Aorta (tissue), 5 donors: Measurements from ENCODE around the gene MYO1C. TPM values are rescaled to one million over a fixed set of nuclear protein-coding genes. Genes with fewer than 3 reads are reported as not detected.

ENCODE experiments used
- ATAC-seq: fragments of 200-7000 bp; cut with Tn5 transposase; one replicate; pipeline ENCODE4 v1.9.1; 2022; ENCODE audit warnings: moderate library complexity; ENCODE audit not compliant: low FRiP score
- DNase-seq, 2 donors: peaks; one replicate each; pipeline ENCODE4 v3.0.0-alpha.2; 2020
- H3K27ac ChIP-seq, 2 donors: one replicate each; pipeline ENCODE4 v1.5.1; 2013; ENCODE audit warnings: low read length in 2 of 2, mild to moderate bottlenecking in 2 of 2, moderate library complexity in 2 of 2, control low read depth in 1 of 2, inconsistent platforms in 1 of 2, low read depth in 1 of 2
- H3K27me3 ChIP-seq, 2 donors: one replicate each; pipeline ENCODE4 v1.6.1; 2013; ENCODE audit warnings: control low read depth in 1 of 2, low read length in 1 of 2, mild to moderate bottlenecking in 1 of 2, moderate library complexity in 1 of 2; ENCODE audit not compliant: insufficient read depth in 2 of 2, control insufficient read depth in 1 of 2
- H3K36me3 ChIP-seq, 2 donors: one replicate each; pipeline ENCODE4 v1.6.1; 2013; ENCODE audit warnings: control low read depth in 1 of 2, low read length in 1 of 2, mild to moderate bottlenecking in 1 of 2; ENCODE audit not compliant: insufficient read depth in 2 of 2, control insufficient read depth in 1 of 2
- H3K4me1 ChIP-seq, 2 donors: one replicate each; pipeline ENCODE4 v1.6.1; 2013; ENCODE audit warnings: low read length in 2 of 2, control low read depth in 1 of 2, mild to moderate bottlenecking in 1 of 2, moderate library complexity in 1 of 2; ENCODE audit not compliant: insufficient read depth in 2 of 2, control insufficient read depth in 1 of 2
- H3K4me3 ChIP-seq, 2 donors: one replicate each; pipeline ENCODE4 v1.5.1; 2013; ENCODE audit warnings: low read length in 2 of 2, control low read depth in 1 of 2, mild to moderate bottlenecking in 1 of 2
- H3K9me3 ChIP-seq: one replicate; pipeline ENCODE4 v1.6.1; 2013; ENCODE audit warnings: mild to moderate bottlenecking, low read length; ENCODE audit not compliant: control insufficient read depth
- WGBS, 2 donors: extraction: QIAGEN DNeasy Blood & Tissue Kit; methylation state at CpG; one replicate each; pipeline ENCODE4 v1.1.7; 2013; 5-methylcytosine and 5-hydroxymethylcytosine counted together
- intact Hi-C, 2 donors: fragments of 100-400 bp; cut with DNase I; formaldehyde crosslinking; loops; one replicate each; pipeline versions ENCODE4 v1.14.2 to v1.15.0; 2022
- polyA plus RNA-seq, 2 donors: library from polyadenylated mRNA; stranded (reverse); fragments of 200-250 nt; gene quantifications; one replicate each; pipeline ENCODE4 v1.2.3, GENCODE V29; 2013
- total RNA-seq, 2 donors: library from RNA; stranded (reverse); fragmentation: NEBNext Ultra II Directional; extraction: Animal tissue kit (Norgen Biotek cat#: 25700); gene quantifications; one replicate each; pipeline ENCODE4 v1.2.1, GENCODE V29; 2021
- donor health status: healthy with polysubstance abuse.
- donor health status: Bipolar disorder and iron deficiency.
- donor health status: DM: no; HTN: no; CAD: no.
- donor health status: DM: no; HTN: no; CAD: no.
- donor health status: DM: yes; HTN: yes; CAD: no.

MYO1C gene
- total and polyA plus RNA-seq, 4 donors = 62.6 to 354 (median 202) TPM

DNA sequence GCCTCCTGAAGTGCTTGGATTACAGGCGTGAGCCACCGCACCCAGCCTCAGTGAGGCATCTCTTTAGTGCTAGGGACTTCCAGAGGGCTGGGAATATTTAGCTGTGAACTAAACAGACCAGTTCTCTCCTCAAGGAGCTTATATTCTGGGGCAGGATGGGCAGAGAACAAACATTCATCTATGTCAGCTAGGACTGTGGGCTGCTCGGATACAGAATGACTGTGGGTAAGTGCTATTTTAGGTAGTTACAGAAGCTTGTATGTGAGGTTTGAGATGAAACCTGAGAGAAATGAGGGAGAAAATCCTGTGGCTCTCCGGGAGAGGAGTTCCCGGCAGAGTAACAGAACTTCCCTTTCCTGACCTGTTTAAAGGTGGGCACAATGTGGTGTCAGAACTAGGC lies 30.1 kb upstream of the MYO1C start:
- peaks cover 5 to 6% of the 10 kb centered on the region in 2 donors for H3K36me3 ChIP-seq
- intact Hi-C loops = no loop called here
- ATAC-seq = no peak

DNA sequence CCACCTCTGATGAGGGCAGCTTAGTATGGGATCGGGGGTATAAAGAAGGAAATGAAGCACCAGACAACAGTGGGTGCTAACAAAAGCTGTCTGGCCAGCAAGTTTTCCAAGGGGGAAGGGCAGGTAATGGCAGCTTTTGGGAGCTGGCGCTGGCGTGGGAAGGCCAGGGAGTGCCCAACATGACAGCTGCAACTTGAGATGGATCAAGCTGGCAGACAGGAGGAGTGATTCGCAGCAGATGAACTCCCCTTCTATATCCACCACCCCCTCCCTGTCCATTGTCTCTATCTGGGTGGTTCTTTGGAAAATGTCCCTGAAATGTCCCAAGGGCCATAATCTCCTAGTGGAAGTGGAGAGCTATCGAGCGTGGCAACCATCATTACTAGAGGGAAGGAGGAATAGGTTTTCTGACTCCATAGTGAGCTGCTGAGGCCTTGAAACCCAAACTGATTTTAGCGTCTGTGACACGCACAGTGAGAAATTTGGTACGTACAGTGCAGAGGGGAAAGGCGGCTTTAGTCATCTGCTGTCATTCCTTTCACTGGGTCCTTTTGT lies 28.7 kb upstream of the MYO1C start:
- H3K36me3 ChIP-seq = peaks cover 5 to 6% of the 10 kb centered on the region in 2 donors
- ATAC-seq (no peak), DNase-seq (no peak)
- H3K27me3 ChIP-seq = no peaks in the 10 kb centered on the region
- no peak overlapping the region for H3K4me3 ChIP-seq
- no peaks in the 10 kb centered on the region for H3K4me1 ChIP-seq
- 82 to 87% methylated on average over 10 of the region's 10 CpGs for WGBS, 2 donors
- intact Hi-C loops = no loop called here
- H3K27ac ChIP-seq = no peak overlapping the region
- H3K9me3 ChIP-seq = no peaks in the 10 kb centered on the region

More for the DNA sequence above, 30.1 kb upstream of the MYO1C start:
- Histone ChIP-seq H3K4me1 (no peaks in the 10 kb centered on the region), H3K4me3 (no peak overlapping the region), H3K9me3 (no peaks in the 10 kb centered on the region), H3K27ac (no peak overlapping the region), H3K27me3 (no peaks in the 10 kb centered on the region)
- no peak for DNase-seq
- 91 to 93% methylated on average over 5 of the region's 5 CpGs for WGBS, 2 donors

DNA sequence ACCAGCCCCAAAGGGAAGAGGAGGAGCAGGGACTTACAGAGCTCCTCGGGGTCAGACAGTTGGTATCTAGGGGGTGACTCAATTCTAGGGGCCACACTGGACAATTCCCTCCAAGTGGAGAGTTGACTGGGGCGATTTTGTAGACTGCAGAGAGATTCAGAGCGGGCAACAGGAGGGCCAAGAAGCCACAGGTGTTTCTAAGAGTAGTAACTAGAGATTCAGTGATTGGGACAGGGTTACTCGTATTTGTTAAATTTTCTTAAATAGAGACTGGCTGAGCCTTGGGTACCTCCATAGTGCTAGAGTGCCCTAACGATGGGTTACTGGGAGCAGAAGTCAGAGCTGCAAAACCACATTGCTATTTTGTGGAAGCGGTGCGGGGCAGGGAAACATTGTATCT lies 27.2 kb upstream of the MYO1C start:
- Histone ChIP-seq H3K36me3 (peaks cover 0 to 3% of the 10 kb centered on the region in 2 donors), H3K9me3 (no peaks in the 10 kb centered on the region), H3K4me1 (no peaks in the 10 kb centered on the region), H3K27me3 (no peaks in the 10 kb centered on the region), H3K4me3 (no peak overlapping the region), H3K27ac (no peak overlapping the region)
- intact Hi-C loops = loop anchor here (5.0 to 10.0 kb wide), 5 partner anchors 125 to 262 kb away; no protein-coding TSS in a partner anchor
- 86 to 88% methylated on average over 7 of the region's 7 CpGs for WGBS, 2 donors
- no peak for DNase-seq
- no peak for ATAC-seq

DNA sequence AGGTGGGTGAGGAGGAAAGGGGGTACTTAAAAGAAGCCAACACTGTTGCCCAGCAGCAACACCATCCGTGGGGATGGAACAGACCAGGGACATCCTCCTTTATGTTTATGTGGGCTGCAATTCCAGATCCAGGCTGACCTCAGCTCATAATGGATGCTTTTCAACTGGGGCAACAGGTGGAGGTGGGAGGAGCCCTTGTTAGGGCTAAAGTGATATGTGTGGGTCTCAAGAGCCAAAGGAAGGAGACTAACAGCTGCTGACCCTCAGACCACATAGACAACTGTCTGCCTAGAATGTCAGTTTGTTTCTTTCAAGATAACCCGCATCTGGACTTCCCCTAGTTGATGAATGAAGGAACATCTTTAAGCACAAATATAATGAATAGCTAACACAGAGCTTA lies 25.9 kb upstream of the MYO1C start:
- intact Hi-C loops = loop anchor here (5.0 to 10.0 kb wide), 5 partner anchors 124 to 261 kb away; no protein-coding TSS in a partner anchor
- Histone ChIP-seq H3K36me3 (peaks cover 0 to 5% of the 10 kb centered on the region in 2 donors), H3K27ac (no peak overlapping the region), H3K4me3 (no peak overlapping the region), H3K4me1 (no peaks in the 10 kb centered on the region), H3K9me3 (no peaks in the 10 kb centered on the region), H3K27me3 (no peaks in the 10 kb centered on the region)
- DNase-seq (no peak), ATAC-seq (no peak)
- WGBS, 2 donors = 67 to 77% methylated on average over 2 of the region's 2 CpGs

DNA sequence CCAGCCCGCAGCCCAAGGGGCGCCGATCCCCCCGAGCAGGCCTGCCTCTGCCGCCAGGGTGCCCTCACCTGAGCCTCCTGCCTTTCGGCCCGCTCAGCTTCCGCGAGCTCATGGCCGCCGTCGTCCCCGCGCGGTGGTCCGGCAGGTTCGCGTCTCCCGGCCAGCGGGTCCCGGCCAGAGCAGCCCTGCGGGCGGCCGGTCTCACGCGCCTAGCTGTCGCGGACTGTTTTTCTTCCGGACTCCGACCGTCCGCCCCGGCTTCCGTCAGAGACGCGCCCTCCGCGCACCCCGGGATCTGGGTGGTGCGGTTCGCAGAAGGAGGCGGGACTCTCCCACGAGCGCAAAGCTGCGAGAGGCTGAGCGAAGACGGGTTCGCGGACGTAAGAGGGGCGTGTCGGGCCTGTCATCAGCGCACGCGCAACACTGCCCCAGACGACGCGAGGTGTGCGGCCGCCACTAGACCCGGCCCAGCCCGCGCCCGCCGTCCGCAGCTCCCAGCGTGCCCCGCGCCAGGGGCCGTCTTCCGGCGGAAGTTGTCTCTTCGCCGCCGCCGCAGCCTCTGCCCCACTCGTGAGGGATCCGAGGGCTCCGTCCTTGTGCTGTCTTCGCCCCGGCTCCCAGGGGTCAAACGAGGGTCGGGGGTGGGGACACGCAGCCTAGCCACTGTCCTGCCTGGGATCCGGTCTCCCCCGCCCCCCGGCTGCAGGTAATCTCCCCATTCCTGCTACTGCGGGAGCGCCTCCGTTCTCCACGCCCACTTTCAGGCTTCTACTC lies 24.1 kb upstream of the MYO1C start, which contains the start of gene INPP5K:
Gene INPP5K (minus strand): TSS at position 225 of the 774 bp plus-strand sequence. CDS start 113 bp downstream, at position 112.
- Histone ChIP-seq H3K36me3 (peaks cover 0 to 4% of the 10 kb centered on the region in 2 donors), H3K4me3 (peak within 1 kb of the TSS; percentile 60 to 81), H3K9me3 (no peaks in the 10 kb centered on the region), H3K4me1 (no peaks in the 10 kb centered on the region), H3K27me3 (no peaks in the 10 kb centered on the region), H3K27ac (peak within 1 kb of the TSS in 1 of 2 donors; percentile 90)
- DNase-seq = peak; percentile 99
- intact Hi-C loops = loop anchor here (2.0 to 10.0 kb wide), 6 partner anchors 62 to 259 kb away; no protein-coding TSS in a partner anchor
- peak; percentile 97 for ATAC-seq
- 0% methylated on average over 74 to 91 of the region's 91 CpGs for WGBS, 2 donors

DNA sequence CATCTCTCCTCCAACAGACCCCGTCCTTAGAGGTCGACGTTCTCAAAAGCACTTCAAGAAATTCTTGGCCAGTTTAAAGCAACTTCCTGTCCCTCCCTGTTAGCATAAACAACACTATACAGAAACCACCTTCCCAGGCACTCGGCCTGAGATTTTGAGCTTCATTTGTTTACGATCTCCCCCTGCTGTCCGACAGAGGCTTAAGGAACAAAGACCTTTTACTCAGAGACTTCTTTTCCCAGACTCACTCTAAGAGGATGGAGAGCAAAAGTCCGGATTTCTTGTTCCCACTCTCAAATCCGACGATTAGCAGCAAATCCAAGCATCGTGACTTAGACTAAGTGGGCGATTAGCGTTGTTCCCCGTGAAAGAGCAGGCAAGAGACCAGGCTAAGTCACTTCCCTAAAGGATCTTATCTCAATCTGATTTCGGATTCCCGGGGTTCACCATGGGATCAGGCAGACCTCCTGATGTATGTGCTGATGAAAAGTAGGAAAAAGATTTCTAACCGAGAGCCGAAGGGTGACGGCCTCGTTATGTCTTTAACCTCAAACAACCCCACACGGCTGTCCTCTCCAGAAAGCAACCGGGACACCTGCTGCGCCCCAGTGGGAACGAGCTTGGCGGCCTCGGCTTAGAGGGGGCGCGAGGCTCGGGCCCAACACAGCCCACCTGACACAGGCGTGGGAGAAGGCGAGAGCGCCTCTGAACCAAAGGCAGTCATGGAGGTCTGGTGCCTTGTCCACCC lies 23.3 kb upstream of the MYO1C start:
- peak; percentile 63 for ATAC-seq
- peaks cover 0 to 3% of the 10 kb centered on the region in 2 donors for H3K36me3 ChIP-seq

DNA sequence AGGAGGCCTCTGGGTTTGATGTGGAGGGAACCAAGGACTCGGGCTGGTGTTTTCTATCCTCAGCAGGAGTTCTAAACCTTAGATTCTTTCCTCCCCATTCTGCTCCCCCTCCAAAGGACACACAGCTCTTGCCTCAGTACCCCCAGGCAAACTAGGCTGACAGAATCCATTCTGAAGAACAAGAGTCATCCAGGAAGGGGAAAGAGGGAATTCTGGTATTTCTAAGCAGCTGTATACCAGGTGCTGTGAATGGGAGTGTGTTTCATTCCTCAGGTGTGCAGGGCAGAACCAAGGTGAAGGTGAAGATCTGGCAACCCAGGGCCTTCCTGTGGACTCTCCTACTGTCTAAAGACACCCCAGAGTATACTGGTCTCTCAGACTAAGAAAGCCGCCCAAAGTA lies 19.9 kb upstream of the MYO1C start:
- intact Hi-C loops = loop anchor here (2.0 to 10.0 kb wide), 4 partner anchors 20 to 240 kb away; partner anchors contain the start of genes BHLHA9 (in 1 of the 2), CRK (in 1 of the 2) and MYO1C (in 1 of the 2)

More for the DNA sequence above, 23.3 kb upstream of the MYO1C start:
- H3K27ac ChIP-seq = peak overlapping the region in 1 of 2 donors; percentile 90
- no peaks in the 10 kb centered on the region for H3K4me1 ChIP-seq
- WGBS, 2 donors = 0% methylated on average over 31 of the region's 31 CpGs
- no peaks in the 10 kb centered on the region for H3K9me3 ChIP-seq
- H3K27me3 ChIP-seq = no peaks in the 10 kb centered on the region
- intact Hi-C loops = loop anchor here (2.0 to 10.0 kb wide), 6 partner anchors 61 to 259 kb away; no protein-coding TSS in a partner anchor
- peak overlapping the region; percentile 52 to 60 for H3K4me3 ChIP-seq
- no peak for DNase-seq

DNA sequence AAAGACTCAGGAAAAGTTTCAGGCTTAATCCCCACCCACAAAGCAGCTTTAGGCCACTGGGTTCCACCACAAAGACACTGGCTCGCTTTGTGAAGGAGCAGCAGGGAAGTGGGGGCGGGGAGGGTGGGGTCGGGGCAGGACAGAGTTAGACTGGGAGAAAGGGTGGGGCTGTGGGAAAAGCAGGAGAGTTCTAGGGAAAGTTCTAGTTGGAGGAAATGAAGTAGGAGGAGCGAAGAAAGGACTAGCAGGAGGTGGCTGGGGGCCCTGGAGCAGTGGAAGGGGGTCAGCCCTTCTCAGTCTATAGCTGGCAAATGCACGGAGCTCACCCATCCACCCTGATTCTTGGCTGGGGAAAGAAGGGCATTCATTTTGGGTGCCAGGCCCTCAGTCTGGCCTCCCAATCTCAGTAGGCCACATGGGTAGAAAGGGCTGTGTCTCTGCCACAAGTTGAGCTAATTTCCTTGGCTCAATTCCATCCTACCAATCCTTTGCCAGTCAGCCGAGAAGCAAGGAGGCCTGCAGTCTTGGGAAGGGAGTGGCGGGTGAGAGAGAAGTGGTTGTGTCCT lies 19.4 kb upstream of the MYO1C start:
- ATAC-seq = peak; percentile 1

More for the DNA sequence above, 19.9 kb upstream of the MYO1C start:
- no peak overlapping the region for H3K4me3 ChIP-seq
- ATAC-seq (no peak), DNase-seq (no peak)
- no peaks in the 10 kb centered on the region for H3K4me1 ChIP-seq
- WGBS, 2 donors = 50 to 52% methylated on average over 2 of the region's 2 CpGs
- H3K27ac ChIP-seq = peak overlapping the region; percentile 70 to 72
- peaks cover 0 to 4% of the 10 kb centered on the region in 2 donors for H3K36me3 ChIP-seq
- H3K9me3 ChIP-seq = no peaks in the 10 kb centered on the region
- no peaks in the 10 kb centered on the region for H3K27me3 ChIP-seq

More for the DNA sequence above, 19.4 kb upstream of the MYO1C start:
- no peak for DNase-seq
- intact Hi-C loops = loop anchor here (2.0 to 10.0 kb wide), 4 partner anchors 19 to 240 kb away; partner anchors contain the start of genes BHLHA9 (in 1 of the 2), CRK (in 1 of the 2) and MYO1C (in 1 of the 2)
- Histone ChIP-seq H3K4me3 (no peak overlapping the region), H3K4me1 (no peaks in the 10 kb centered on the region), H3K27me3 (no peaks in the 10 kb centered on the region), H3K9me3 (no peaks in the 10 kb centered on the region), H3K36me3 (peaks cover 0 to 4% of the 10 kb centered on the region in 2 donors), H3K27ac (peak overlapping the region; percentile 72 to 85)
- WGBS, 2 donors = 5 to 6% methylated on average over 7 of the region's 7 CpGs
